ENCODE results near the gene GABRE. TPM values are rescaled to one million over a fixed set of nuclear protein-coding genes. Genes with fewer than 3 reads are reported as not detected.
A peak's percentile ranks its signal among the peaks of the same experiment; 100 is the strongest.

The GABRE gene
- total and polyA plus RNA-seq, 2 of the 13 experiments (the other 11 are each of a cell fraction or from before 2014, with no cell fraction given): 12.2 to 66.2 TPM

GRCh38 chrX:151974336-151975227 lies at the start of gene GABRE (continued):
- TF ChIP-seq ZNF503 (CRISPR knock-in tag; IDR thresholded peaks at IDR 0.05) (no peak), ZNF770 (CRISPR knock-in tag; IDR thresholded peaks at IDR 0.05) (0 out of 2 replicates have a peak, but pooled peaks have one; percentile 24), ZSCAN21 (CRISPR knock-in tag; IDR thresholded peaks at IDR 0.05; ENCODE audit: borderline replicate concordance) (no peak), KAT8 (CRISPR knock-in tag; IDR thresholded peaks at IDR 0.05) (no peak), HNRNPLL (IDR thresholded peaks at IDR 0.05; ENCODE audit: low read depth, low read length, poor library complexity, severe bottlenecking) (peak; percentile 72), CREB3 (CRISPR knock-in tag; IDR thresholded peaks at IDR 0.05) (no peak), ZNF547 (CRISPR knock-in tag; IDR thresholded peaks at IDR 0.05) (0 out of 2 replicates have a peak, but pooled peaks have one; percentile 46), KMT2A (CRISPR knock-in tag; IDR thresholded peaks at IDR 0.05) (0 out of 2 replicates have a peak, but pooled peaks have one; percentile 22), ZMYM4 (CRISPR knock-in tag; IDR thresholded peaks at IDR 0.05) (peak; percentile 26; the same call in 1 of the 2 replicates), ZNF136 (CRISPR knock-in tag; IDR thresholded peaks at IDR 0.05; ENCODE audit: low read depth) (no peak), TEF (CRISPR knock-in tag; IDR thresholded peaks at IDR 0.05) (no peak), MED8 (CRISPR knock-in tag; IDR thresholded peaks at IDR 0.05; ENCODE audit: insufficient replicate concordance) (no peak), ZNF580 (CRISPR knock-in tag; IDR thresholded peaks at IDR 0.05; ENCODE audit: borderline replicate concordance, low read depth) (peak; percentile 54; the same call in 1 of the 2 replicates), BRF2 (CRISPR knock-in tag; IDR thresholded peaks at IDR 0.05) (no peak), SP1 (IDR thresholded peaks at IDR 0.05) (no peak), SP1 (CRISPR knock-in tag; IDR thresholded peaks at IDR 0.05) (peak; percentile 45; the same call in 1 of the 2 replicates), POLR2G (IDR thresholded peaks at IDR 0.05; ENCODE audit: low read depth, low read length) (peak; percentile 89), MAZ (IDR thresholded peaks at IDR 0.05; ENCODE audit: borderline replicate concordance, low read depth, low read length) (0 out of 2 replicates have a peak, but pooled peaks have one; percentile 16), MAZ (CRISPR knock-in tag; IDR thresholded peaks at IDR 0.05; ENCODE audit: low read depth) (no peak; the same call in 1 of the 2 replicates), TCF12 (IDR thresholded peaks at IDR 0.05) (no peak), TCF12 (CRISPR knock-in tag; IDR thresholded peaks at IDR 0.05) (0 out of 2 replicates have a peak, but pooled peaks have one; percentile 24)

Data from HepG2 (cell line).